ENCODE results near the gene KCNQ1.

The KCNQ1 gene

DNA sequence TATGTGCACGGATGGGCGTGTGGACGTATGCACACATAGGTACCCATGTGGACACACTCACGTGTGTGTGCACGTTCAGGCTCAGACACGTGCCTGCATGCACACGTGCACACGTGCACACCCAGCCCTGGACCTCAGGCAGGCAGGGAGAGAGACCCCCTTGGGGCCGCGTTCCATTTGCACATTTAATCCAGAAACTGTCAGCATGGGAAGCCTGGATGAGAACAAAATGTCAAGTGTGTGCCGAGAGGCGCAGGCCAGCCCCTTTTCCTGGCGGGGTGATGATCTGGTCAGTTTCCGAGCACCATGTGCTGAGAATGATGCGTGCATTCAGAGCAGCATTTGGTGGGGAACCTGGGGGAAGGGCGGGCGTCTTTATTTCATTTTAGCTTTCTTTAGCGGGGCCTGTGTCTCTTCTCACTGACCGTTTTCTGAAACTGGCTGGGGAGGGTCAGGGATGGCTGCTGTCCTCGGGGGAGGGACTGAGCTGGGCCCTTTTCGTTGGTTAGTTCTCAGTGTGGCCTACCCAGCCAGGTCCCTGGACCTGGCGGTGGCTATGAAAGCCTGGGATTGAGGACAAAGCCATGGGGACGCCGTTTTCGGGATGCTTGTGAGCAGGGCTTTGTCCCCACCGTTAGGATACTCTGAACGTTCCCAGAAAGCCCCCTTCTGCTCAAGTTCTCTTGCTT lies 96.3 kb downstream of the KCNQ1 start:
- no peak overlapping the region for H3K27ac ChIP-seq (ENCODE audit: low read length)
- no peaks in the 10 kb centered on the region for H3K4me1 ChIP-seq (ENCODE audit: control insufficient read depth in 1 of 2, insufficient read depth in 2 of 2, low read length in 2 of 2)
- H3K36me3 ChIP-seq (ENCODE audit: control insufficient read depth in 1 of 2, insufficient read depth in 2 of 2, low read length in 2 of 2) = no peaks in the 10 kb centered on the region
- no peaks in the 10 kb centered on the region for H3K27me3 ChIP-seq (ENCODE audit: low read depth, low read length)
- H3K4me3 ChIP-seq (ENCODE audit: low read depth in 1 of 2, low read length in 2 of 2) = no peak overlapping the region
- H3K9me3 ChIP-seq (ENCODE audit: control insufficient read depth in 1 of 2, low read length in 2 of 2) = no peaks in the 10 kb centered on the region

DNA sequence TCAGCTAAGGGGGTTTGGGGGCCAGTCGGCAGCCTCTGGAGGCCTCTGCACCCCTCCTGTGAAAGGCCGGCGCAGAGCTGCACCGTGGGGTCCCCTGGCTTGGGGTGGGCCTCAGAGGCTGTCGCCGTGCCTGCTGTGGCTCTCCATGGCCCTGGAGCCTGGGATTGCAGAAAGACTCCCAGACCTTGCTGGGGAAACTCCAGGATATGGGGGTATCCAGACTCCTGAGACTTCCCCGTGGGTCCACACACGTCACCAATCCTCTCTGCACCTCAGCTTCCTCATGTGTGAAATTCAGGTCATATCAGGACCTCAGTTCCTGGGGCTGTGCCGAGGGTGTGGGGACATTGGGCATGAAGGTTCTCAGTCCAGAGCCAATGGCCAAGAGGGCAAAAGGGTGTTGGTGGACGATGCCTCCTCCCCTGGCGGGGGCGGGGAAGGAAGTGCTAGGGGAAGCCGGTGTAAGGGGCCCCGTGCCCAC lies 97.1 kb downstream of the KCNQ1 start:
- Histone ChIP-seq H3K9me3 (ENCODE audit: control insufficient read depth in 1 of 2, low read length in 2 of 2) (no peaks in the 10 kb centered on the region), H3K4me1 (ENCODE audit: control insufficient read depth in 1 of 2, insufficient read depth in 2 of 2, low read length in 2 of 2) (no peaks in the 10 kb centered on the region), H3K4me3 (ENCODE audit: low read depth in 1 of 2, low read length in 2 of 2) (no peak overlapping the region), H3K27ac (ENCODE audit: low read length) (no peak overlapping the region), H3K36me3 (ENCODE audit: control insufficient read depth in 1 of 2, insufficient read depth in 2 of 2, low read length in 2 of 2) (no peaks in the 10 kb centered on the region), H3K27me3 (ENCODE audit: low read depth, low read length) (no peaks in the 10 kb centered on the region)

DNA sequence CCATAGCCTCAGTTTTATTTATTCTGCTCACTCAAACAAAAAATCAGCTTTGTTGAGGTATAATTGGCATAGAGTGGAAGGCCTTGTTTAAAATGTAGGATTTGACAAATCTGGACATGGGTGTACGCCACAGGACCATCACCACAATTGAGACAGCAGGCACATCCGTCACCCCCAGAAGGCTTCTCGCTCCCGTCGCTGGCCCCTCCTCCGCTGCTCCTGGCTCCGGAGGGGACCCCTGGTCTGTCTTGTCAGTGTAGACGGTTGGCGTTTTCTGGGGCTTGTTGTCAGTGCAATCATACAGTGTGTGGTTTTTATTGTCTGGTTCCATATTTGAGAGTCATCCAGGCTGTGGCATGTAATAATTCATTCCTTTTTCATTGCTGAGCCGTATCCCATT lies 97.6 kb downstream of the KCNQ1 start:
- Histone ChIP-seq H3K36me3 (ENCODE audit: control insufficient read depth in 1 of 2, insufficient read depth in 2 of 2, low read length in 2 of 2) (no peaks in the 10 kb centered on the region), H3K27ac (ENCODE audit: low read length) (no peak overlapping the region), H3K27me3 (ENCODE audit: low read depth, low read length) (no peaks in the 10 kb centered on the region), H3K4me1 (ENCODE audit: control insufficient read depth in 1 of 2, insufficient read depth in 2 of 2, low read length in 2 of 2) (no peaks in the 10 kb centered on the region), H3K9me3 (ENCODE audit: control insufficient read depth in 1 of 2, low read length in 2 of 2) (no peaks in the 10 kb centered on the region), H3K4me3 (ENCODE audit: low read depth in 1 of 2, low read length in 2 of 2) (no peak overlapping the region)

DNA sequence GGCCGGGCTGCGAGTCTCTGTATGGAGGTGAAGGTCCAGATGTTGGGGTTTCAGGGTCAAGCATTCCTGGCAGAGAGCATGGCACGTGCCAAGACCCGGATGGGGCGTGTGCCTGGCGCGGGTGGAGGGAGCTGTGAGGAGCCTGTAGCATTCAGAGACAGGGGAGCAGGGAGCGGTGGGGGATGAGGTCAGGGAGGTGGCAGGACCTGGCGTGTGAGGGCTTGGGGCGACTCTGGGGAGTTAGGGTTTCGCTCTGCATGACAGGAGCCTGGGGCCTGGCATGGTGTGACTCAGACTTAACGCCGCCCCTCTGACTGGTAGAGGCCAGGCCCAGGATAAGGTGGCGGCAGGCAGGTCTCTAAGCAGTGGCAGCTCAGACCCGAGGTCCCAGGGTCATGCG lies 103.0 kb downstream of the KCNQ1 start:
- Histone ChIP-seq H3K36me3 (ENCODE audit: control insufficient read depth in 1 of 2, insufficient read depth in 2 of 2, low read length in 2 of 2) (no peaks in the 10 kb centered on the region), H3K27me3 (ENCODE audit: low read depth, low read length) (no peaks in the 10 kb centered on the region), H3K4me3 (ENCODE audit: low read depth in 1 of 2, low read length in 2 of 2) (no peak overlapping the region), H3K27ac (ENCODE audit: low read length) (no peak overlapping the region), H3K4me1 (ENCODE audit: control insufficient read depth in 1 of 2, insufficient read depth in 2 of 2, low read length in 2 of 2) (no peaks in the 10 kb centered on the region), H3K9me3 (ENCODE audit: control insufficient read depth in 1 of 2, low read length in 2 of 2) (no peaks in the 10 kb centered on the region)

- no peaks in the 10 kb centered on the region for H3K4me1 ChIP-seq (ENCODE audit: control insufficient read depth in 1 of 2, insufficient read depth in 2 of 2, low read length in 2 of 2)
- H3K27ac ChIP-seq (ENCODE audit: low read length) = no peak overlapping the region
- H3K9me3 ChIP-seq (ENCODE audit: control insufficient read depth in 1 of 2, low read length in 2 of 2) = no peaks in the 10 kb centered on the region
- H3K27me3 ChIP-seq (ENCODE audit: low read depth, low read length) = no peaks in the 10 kb centered on the region
- H3K4me3 ChIP-seq (ENCODE audit: low read depth in 1 of 2, low read length in 2 of 2) = no peak overlapping the region
- no peaks in the 10 kb centered on the region for H3K36me3 ChIP-seq (ENCODE audit: control insufficient read depth in 1 of 2, insufficient read depth in 2 of 2, low read length in 2 of 2)
These were observed 103.8 kb downstream of the KCNQ1 start for GRCh38 chr11:2548596-2548995.

GRCh38 chr11:2549080-2549479 lies 104.3 kb downstream of the KCNQ1 start:
- no peaks in the 10 kb centered on the region for H3K27me3 ChIP-seq (ENCODE audit: low read depth, low read length)
- H3K27ac ChIP-seq (ENCODE audit: low read length) = no peak overlapping the region
- no peaks in the 10 kb centered on the region for H3K36me3 ChIP-seq (ENCODE audit: control insufficient read depth in 1 of 2, insufficient read depth in 2 of 2, low read length in 2 of 2)
- H3K4me1 ChIP-seq (ENCODE audit: control insufficient read depth in 1 of 2, insufficient read depth in 2 of 2, low read length in 2 of 2) = no peaks in the 10 kb centered on the region
- no peak overlapping the region for H3K4me3 ChIP-seq (ENCODE audit: low read depth in 1 of 2, low read length in 2 of 2)
- no peaks in the 10 kb centered on the region for H3K9me3 ChIP-seq (ENCODE audit: control insufficient read depth in 1 of 2, low read length in 2 of 2)

DNA sequence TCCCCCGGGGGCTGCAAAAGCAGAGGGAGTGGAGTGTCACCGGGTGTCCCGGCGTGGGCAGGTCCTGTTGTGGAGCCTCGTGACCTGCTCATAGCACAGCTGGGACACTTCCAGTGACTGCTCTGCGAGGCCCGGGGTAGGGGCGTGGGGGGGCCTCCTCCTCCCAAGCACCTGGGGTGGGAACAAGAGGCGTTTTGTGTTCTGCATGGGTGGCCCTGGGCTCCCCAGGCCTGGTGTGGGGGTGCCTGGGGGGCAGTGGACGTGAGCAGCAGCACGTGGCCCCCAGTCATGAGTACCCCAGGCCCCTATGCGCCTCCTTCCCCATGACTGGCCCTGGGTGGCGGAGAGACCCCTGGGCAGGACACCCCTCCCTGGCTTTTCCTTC lies 104.7 kb downstream of the KCNQ1 start:
- no peak overlapping the region for H3K4me3 ChIP-seq (ENCODE audit: low read depth in 1 of 2, low read length in 2 of 2)
- H3K9me3 ChIP-seq (ENCODE audit: control insufficient read depth in 1 of 2, low read length in 2 of 2) = no peaks in the 10 kb centered on the region
- H3K36me3 ChIP-seq (ENCODE audit: control insufficient read depth in 1 of 2, insufficient read depth in 2 of 2, low read length in 2 of 2) = no peaks in the 10 kb centered on the region
- H3K4me1 ChIP-seq (ENCODE audit: control insufficient read depth in 1 of 2, insufficient read depth in 2 of 2, low read length in 2 of 2) = no peaks in the 10 kb centered on the region
- H3K27me3 ChIP-seq (ENCODE audit: low read depth, low read length) = no peaks in the 10 kb centered on the region
- no peak overlapping the region for H3K27ac ChIP-seq (ENCODE audit: low read length)

- Histone ChIP-seq H3K4me1 (ENCODE audit: control insufficient read depth in 1 of 2, insufficient read depth in 2 of 2, low read length in 2 of 2) (no peaks in the 10 kb centered on the region), H3K4me3 (ENCODE audit: low read depth in 1 of 2, low read length in 2 of 2) (no peak overlapping the region), H3K36me3 (ENCODE audit: control insufficient read depth in 1 of 2, insufficient read depth in 2 of 2, low read length in 2 of 2) (no peaks in the 10 kb centered on the region), H3K27ac (ENCODE audit: low read length) (no peak overlapping the region), H3K9me3 (ENCODE audit: control insufficient read depth in 1 of 2, low read length in 2 of 2) (no peaks in the 10 kb centered on the region), H3K27me3 (ENCODE audit: low read depth, low read length) (no peaks in the 10 kb centered on the region)
These were observed 105.2 kb downstream of the KCNQ1 start for GRCh38 chr11:2549876-2550605.

DNA sequence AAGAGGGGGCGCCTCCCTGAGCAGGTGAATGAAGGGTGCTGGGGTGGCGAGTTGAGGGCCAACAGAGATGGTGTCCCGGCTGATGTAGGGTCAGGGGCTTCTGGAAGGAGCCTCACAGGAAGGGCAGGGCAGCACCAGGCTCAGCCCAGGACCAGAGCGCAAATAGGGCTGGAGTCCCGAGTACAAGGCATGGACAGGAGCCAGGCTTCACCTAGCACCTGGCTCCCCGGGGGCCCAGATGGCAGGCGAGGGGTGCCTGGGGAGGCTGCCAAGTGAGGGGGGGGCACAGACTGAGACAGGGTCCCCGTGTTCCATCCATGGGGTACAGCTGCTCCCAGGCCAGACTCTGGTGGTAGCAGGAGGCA lies 105.8 kb downstream of the KCNQ1 start:
- H3K4me3 ChIP-seq (ENCODE audit: low read depth in 1 of 2, low read length in 2 of 2) = no peak overlapping the region
- H3K27ac ChIP-seq (ENCODE audit: low read length) = no peak overlapping the region
- no peaks in the 10 kb centered on the region for H3K4me1 ChIP-seq (ENCODE audit: control insufficient read depth in 1 of 2, insufficient read depth in 2 of 2, low read length in 2 of 2)

GRCh38 chr11:2551131-2551530 lies 106.3 kb downstream of the KCNQ1 start:
- no peaks in the 10 kb centered on the region for H3K27me3 ChIP-seq (ENCODE audit: low read depth, low read length)
- no peak overlapping the region for H3K27ac ChIP-seq (ENCODE audit: low read length)
- H3K4me3 ChIP-seq (ENCODE audit: low read depth in 1 of 2, low read length in 2 of 2) = no peak overlapping the region
- H3K4me1 ChIP-seq (ENCODE audit: control insufficient read depth in 1 of 2, insufficient read depth in 2 of 2, low read length in 2 of 2) = no peaks in the 10 kb centered on the region
- no peaks in the 10 kb centered on the region for H3K36me3 ChIP-seq (ENCODE audit: control insufficient read depth in 1 of 2, insufficient read depth in 2 of 2, low read length in 2 of 2)
- H3K9me3 ChIP-seq (ENCODE audit: control insufficient read depth in 1 of 2, low read length in 2 of 2) = no peaks in the 10 kb centered on the region

More for the DNA sequence above, 105.8 kb downstream of the KCNQ1 start:
- H3K9me3 ChIP-seq (ENCODE audit: control insufficient read depth in 1 of 2, low read length in 2 of 2) = no peaks in the 10 kb centered on the region
- no peaks in the 10 kb centered on the region for H3K27me3 ChIP-seq (ENCODE audit: low read depth, low read length)
- H3K36me3 ChIP-seq (ENCODE audit: control insufficient read depth in 1 of 2, insufficient read depth in 2 of 2, low read length in 2 of 2) = no peaks in the 10 kb centered on the region

DNA sequence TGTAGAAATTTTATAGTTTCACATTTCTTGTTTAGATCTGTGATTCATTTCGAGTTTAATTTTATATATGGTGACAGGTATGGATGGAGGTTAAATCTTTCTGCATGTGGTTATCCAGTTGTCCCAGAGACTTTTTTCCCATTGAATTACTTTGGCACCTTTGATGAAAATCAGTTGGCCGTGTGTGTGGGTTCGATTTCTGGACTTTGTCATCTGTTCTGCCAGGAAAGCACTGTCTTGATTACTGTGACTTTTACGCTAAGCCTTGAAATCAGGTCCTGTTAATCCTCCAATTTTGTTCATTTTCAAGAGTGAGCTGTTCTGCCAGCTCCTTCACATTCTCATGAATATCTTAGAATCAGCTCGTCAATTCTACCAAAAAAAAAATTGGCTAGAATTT lies 107.4 kb downstream of the KCNQ1 start:
- no peaks in the 10 kb centered on the region for H3K27me3 ChIP-seq (ENCODE audit: low read depth, low read length)
- H3K4me3 ChIP-seq (ENCODE audit: low read depth in 1 of 2, low read length in 2 of 2) = no peak overlapping the region
- H3K36me3 ChIP-seq (ENCODE audit: control insufficient read depth in 1 of 2, insufficient read depth in 2 of 2, low read length in 2 of 2) = no peaks in the 10 kb centered on the region
- no peaks in the 10 kb centered on the region for H3K4me1 ChIP-seq (ENCODE audit: control insufficient read depth in 1 of 2, insufficient read depth in 2 of 2, low read length in 2 of 2)
- H3K27ac ChIP-seq (ENCODE audit: low read length) = no peak overlapping the region
- no peaks in the 10 kb centered on the region for H3K9me3 ChIP-seq (ENCODE audit: control insufficient read depth in 1 of 2, low read length in 2 of 2)

- H3K27ac ChIP-seq (ENCODE audit: low read length) = no peak overlapping the region
- no peaks in the 10 kb centered on the region for H3K36me3 ChIP-seq (ENCODE audit: control insufficient read depth in 1 of 2, insufficient read depth in 2 of 2, low read length in 2 of 2)
- no peaks in the 10 kb centered on the region for H3K4me1 ChIP-seq (ENCODE audit: control insufficient read depth in 1 of 2, insufficient read depth in 2 of 2, low read length in 2 of 2)
- H3K9me3 ChIP-seq (ENCODE audit: control insufficient read depth in 1 of 2, low read length in 2 of 2) = peaks cover 0 to 5% of the 10 kb centered on the region in 2 donors
- no peak overlapping the region for H3K4me3 ChIP-seq (ENCODE audit: low read depth in 1 of 2, low read length in 2 of 2)
- H3K27me3 ChIP-seq (ENCODE audit: low read depth, low read length) = no peaks in the 10 kb centered on the region
These were observed 108.4 kb downstream of the KCNQ1 start for GRCh38 chr11:2553198-2553597.

Measured in muscle layer of duodenum (tissue), 2 donors.